Measurements from ENCODE around the gene GNS.
"Not testable (repeated sequence)": the region's sequence is repeated elsewhere in the genome, so short reads cannot be mapped to it uniquely, and the experiment has no call there.

The GNS gene

DNA sequence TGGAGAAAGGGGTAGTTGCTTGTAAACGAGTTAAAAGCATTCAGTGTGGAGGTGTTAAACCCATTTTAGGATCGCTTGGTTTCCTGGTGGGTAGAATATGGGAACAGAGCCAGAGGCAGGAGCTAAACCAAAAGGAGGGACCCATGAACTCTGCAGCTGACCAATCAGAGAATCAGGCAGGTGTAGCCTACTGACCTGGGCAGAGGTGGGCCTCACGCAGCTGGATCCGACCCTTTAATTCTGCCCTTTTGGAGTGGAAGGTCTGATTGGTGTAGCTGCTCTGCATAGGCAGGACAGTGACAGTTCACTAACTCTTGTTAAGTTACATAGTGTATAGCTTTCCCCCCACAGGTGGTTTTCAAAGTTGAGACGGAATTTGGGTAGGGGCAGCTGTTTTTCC, 63.7 kb downstream of the GNS start:
- DNase-seq (ENCODE audit: low read depth) = no peak

DNA sequence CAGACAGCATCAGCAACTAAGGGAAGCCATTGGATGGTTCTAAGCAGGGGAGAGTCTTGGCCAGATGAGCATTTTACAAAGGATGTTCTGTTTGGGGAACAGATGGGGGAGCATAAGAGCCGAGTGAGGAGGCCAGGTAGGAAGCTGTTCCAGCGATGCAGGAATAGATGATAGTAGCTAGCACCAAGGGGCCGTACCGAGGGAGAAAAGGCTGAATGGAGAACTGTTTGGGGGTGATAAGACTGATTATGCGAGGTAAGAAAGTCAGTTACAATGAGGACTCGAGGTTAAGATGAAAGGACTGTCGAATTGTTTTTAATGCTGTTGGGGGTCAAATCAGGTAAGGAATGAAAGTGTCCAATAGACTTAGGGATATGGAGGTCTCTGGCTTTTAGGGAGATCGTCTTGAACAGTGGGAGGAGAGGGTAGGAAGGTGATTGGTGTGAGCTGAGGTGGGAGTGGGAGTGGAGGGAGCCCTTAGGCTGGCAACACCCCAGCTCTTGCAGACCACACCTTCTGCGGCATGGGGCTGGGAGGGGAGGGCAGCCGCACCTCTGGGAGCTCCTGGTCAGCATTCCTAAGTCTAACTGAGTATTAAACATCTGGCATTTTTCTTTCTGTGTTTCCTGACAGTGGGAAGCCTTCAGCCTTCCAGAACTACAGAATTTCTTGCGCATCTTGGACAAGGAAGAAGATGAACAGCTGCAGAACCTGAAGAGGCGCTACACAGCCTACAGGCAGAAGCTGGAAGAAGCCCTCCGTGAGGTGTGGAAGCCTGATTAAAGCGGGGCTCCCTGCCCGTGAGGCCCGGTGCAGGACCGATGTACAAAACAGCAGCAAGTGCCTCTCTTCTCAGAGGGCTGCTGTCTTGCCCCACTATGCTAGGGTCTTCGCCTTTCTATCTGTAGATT, 64.8 kb downstream of the GNS start:
- no peak for DNase-seq (ENCODE audit: low read depth)

DNA sequence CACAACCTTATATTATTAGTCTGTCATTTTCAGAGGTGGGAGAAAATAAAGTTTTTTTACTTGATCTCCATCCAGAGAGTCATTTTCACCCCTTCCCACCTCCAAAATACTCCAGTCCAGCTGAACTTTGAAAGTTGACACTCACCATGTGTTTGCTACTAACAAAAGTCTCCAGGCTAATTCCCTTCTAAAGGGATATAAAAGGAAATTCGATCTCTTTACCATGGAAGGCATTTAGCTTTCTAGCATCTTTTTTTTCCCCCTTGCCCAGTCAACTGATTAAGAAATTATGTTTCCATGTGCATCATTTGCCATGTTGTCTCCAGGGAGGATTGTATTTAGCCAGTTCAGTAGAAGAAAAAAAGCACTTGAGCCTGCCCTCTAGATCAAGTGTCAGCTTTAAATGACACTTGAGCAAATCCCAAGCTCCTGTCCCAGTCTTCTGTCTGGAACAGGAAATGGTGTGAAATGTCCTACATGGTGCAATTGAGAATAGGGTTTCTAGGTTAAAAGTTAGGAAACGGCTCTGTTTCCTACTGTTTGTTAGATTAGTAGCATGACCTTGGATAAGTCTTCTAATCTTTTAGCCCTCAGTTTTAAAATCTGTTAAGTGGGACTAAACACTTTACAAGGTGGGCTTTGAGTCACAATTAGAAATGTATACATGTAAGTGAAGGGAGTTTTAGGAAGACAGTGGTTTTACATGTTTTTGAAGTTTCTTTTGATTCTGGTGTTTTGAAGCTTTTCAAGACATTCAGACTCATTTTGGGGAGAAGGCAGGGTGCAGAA, 67.2 kb downstream of the GNS start:
- no peak for DNase-seq (ENCODE audit: low read depth)

DNA sequence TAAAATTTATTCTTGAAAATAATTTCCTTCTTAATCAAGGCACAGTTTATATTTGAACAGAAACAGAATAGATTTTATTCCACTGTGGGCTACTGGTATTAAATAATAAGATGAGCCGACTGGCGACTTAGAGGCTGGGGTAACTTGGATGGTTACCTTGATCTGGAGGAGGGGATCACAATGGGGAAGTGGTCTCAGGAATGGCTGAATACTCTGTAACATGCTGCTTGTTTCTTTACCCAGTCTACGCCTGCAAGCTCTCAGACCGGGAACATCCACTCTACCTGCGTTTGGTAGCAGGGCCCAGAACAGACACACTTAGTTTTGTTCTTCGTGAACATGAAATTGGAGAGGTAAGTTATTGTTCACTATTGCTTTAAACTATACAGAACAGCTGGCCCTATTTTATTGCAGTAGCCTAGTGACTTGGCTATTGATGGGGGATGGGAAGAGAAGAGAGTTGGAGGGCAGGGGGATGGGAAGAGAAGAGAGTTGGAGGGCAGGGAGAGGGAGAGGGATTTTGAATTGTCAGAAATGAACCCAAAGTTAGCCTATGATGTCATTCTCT, 67.9 kb downstream of the GNS start:
- no peak for DNase-seq (ENCODE audit: low read depth)

DNA sequence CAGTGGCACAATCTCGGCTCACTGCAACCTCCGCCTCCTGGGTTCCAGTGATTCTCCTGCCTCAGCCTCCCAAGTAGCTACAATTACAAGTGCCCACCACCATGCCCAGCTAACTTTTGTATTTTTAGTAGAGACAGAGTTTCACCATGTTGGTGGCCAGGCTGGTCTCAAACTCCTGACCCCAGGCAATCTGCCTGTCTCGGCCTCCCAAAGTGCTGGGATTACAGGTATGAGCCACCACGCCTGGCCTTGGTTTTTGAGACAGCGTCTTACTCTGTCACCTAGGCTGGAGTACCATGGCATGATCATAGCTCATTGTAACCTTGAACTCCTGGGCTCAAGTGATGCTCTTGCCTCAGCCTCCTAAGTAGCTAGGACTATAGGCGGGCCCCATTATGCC, 69.0 kb downstream of the GNS start:
- DNase-seq (ENCODE audit: low read depth) = not testable (repeated sequence)

DNA sequence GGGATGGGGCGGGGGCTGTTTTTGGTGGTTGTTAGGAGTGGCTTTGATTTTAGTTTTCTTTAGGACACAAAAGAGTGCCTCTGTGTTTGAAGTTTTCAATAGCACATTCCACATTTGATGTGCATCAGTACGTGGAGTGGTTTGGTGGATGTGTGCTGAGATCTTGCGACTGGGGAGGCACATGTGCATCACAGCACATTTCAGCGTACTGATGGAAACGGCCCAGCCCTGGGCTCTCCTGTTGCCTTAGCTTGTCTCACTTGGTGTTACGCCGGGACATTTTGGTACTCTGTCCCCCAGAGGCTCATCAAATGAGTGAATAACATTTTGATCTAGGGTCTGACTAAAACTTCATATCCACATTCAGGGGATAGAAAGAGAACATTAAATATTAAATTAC, 70.5 kb downstream of the GNS start:
- no peak for DNase-seq (ENCODE audit: low read depth)

DNA sequence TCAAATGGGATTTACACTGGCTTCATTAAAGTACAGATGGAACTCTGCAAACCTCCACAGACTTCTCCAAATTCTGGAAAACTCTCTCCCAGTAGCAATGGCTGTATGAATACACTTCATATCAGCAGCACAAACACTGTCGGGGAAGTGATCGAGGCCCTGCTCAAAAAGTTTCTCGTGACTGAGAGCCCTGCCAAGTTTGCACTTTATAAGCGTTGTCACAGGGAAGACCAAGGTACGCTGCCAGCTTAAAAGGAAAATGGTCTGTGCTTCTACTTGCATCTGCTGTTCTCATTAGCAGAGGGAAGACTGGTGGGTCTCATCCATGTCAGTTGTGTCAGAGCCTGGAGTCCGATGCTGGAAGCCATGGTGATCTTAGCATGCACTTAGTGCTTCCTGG, 71.0 kb downstream of the GNS start:
- no peak for DNase-seq (ENCODE audit: low read depth)

DNA sequence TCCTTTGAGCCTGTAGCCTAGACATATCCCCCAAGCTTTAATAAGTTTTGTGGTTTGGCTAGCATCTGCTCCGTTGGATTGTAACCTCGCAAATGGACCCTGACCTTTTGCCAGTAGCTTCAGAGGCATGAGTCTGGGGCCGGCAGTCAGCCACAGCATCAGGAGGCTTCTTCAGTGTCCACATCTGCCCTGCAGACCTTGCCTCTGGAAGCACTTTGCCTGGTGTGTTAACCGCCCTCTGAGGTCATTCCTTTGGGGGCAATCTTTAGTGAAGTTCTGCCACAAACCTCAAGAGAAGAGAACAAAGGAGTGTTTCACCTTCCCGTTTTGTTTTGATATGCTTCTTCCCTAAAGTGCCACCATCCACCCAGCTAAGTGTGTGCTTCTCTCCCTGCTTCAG, 71.4 kb downstream of the GNS start:
- no peak for DNase-seq (ENCODE audit: low read depth)

DNA sequence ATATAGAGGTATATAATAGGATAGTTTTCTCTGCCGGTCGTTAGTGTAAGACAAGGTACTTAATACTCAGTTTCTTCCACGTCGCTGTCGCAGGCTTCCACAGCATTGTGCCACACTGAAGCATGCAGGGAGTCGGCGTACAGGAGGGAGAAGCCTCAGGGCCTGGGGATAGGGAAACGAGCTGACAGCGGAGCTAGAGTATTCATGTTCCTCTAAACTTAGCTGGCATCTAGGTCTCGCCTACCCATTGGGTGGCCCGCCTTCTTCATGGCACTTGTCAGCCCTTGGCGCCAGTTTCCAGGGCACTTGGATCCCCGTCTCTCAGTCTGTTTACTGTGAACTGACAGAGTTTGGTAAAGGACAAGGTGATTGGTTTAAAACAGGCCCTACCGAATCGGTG, 73.6 kb downstream of the GNS start:
- no peak for DNase-seq (ENCODE audit: low read depth)

DNA sequence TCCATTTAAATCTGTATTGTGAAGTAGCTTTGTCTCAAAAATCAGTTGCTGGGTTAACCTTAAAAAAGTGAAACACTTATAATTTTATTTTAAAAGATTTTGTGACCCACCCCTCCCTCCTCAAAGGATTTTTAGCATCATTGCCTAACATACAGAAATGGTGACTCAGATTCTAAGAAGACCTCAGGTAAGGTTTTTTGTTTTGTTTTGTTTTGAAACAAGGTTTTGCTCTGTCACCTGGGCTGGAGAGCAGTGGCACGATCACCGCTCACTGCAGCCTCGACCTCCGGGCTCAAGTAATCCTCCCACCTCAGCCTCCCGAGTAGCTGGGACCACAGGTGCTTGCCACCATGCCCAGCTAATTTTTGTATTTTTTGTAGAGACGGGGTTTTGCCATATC, 74.2 kb downstream of the GNS start:
- no peak for DNase-seq (ENCODE audit: low read depth)

DNA sequence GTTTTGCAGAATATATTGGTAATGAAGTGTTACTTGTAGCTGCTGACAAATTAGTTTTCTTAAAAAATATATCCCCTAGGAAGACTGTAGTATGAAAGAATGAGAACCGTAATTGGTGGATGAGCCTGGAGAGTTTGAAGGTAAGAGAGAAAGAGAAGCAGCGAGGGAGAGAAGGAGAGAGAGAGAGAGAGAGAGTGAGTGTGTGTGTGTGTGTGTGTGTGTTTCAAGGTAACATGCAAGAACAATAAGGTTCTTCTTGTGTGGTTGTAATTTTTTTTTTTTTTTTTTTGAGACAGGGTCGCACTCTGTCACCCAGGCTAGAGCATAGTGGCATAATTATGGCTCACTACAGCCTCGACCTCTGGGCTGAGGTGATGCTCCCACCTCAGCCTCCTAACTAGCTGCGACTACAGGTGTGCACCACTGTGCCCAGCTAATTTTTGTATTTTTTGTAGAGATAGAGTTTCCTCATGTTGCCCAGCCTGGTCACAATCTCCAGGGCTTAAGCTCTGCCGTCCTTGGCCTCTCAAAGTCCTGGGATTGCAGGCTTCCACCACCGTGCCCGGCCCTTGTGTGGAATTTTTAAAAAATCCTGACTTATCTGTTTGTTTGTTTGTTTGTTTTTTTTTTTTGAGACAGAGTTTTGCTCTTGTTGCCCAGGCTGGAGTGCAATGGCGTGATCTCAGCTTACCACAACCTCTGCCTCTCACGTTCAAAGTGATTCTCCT, 75.2 kb downstream of the GNS start:
- no peak for DNase-seq (ENCODE audit: low read depth)

DNA sequence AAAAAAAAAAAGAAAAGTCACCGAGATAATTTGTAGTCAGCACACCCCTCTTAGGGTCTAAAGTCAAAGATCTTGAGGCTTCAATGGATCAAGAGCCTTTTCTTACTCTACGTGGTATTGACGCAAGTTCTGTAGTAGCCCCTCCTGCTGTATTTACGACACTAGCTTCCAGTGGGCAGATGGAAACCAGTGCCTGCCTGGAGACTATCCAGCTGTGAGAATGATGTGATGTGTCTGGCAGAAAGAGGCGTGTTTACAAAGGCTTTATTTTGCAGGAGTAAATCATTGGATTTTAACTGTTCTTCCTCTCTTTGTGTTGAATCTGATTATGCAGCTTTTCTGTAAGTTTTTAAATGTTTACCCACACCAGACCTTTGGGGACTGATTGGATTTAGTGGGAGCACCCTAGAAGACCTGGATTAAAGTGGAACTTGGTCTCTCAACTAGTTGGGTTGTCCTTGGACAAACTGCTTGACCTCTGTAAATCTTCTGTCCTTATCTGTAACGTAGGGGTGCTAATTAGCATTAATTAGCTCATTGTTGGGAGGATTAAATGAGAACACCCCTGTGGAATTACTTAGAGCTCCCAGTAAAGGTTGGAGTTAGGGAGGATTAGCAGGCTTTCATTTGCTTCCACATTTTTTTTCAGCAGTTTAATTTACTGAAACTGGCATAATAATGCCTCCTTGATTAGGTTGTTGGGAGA, 76.5 kb downstream of the GNS start:
- DNase-seq (ENCODE audit: low read depth) = no peak

DNA sequence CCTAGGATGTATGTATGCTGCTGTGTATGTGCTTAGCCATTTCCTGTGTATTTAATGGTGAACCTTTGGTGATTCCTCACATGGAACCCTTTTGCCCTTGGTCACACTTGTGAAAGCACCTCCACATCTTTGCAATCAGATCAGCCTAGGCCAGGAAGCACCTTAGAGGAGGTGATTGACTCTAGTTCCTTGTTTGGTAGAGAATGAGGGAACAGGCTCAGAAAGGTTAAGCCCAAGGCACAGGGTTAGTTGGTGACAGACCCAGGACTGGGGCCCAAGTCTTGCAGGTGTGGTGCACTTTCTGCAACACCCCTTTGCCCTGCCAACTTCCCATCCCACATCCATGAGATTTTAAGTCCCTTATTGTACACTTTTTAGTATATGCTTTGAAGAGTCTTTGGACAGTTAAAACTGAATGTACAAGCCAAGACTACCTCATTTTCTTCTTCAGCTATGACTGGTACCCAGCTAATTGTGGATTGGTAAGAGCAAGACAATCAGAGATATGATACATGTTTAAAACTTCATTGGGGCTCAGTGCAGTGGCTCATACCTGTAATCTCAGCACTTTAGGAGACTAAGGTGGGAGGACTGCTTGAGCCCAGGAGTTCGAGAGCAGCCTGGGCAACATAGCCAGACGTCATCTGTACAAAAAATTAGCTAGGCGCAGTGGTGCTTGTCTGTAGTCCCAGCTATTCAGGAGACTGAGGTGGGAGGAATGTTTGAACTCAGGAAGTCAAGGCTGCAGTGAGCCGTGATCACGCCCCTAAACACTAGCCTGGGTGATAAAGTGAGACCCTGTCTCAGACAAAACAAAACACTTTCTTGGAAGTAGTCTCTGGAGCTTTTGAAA, 77.8 kb downstream of the GNS start:
- no peak for DNase-seq (ENCODE audit: low read depth)

DNA sequence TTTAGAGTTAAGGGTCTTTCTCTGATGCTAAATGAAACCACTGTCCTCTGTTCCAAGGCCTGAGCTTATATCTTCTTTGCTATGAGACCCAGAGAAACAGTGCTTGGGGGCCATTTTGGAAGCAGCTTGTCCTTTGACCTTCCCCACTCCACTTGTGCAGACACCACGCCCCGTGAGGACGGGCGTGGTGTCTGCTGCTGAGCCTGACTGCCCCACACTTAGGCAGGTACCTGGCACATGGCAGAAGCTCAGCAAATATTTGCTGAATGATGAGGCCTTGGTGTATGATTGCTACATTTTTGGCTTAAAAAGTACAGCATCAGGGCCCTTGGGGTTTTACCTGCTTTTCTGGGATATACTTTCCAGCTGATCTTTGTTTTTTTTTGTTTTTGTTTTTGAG, 79.0 kb downstream of the GNS start:
- DNase-seq (ENCODE audit: low read depth) = no peak

DNA sequence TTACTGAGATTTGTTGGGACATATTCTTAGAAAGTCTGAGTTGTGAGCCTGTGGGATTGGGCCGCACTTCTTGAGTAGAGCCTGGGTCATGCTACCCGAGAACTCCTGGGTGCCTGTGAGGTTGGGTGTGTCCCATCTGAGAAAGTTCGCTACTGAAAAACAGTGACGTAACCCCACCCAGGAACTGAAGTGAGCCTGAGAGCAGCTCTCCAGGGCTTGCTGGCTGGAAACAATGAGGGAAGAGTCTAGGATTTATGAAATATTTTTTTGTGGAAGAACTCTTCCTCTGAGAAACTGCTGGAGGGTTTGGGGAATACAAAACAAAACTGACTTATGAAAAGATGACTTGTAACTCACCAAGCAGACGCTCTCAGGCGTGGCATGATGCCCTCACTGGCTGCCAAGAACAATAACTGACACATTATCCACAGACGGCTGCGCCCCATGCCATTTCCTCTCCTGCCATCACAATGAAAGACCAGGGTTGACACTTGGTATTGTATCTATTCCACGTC, 79.7 kb downstream of the GNS start:
- DNase-seq (ENCODE audit: low read depth) = no peak

DNA sequence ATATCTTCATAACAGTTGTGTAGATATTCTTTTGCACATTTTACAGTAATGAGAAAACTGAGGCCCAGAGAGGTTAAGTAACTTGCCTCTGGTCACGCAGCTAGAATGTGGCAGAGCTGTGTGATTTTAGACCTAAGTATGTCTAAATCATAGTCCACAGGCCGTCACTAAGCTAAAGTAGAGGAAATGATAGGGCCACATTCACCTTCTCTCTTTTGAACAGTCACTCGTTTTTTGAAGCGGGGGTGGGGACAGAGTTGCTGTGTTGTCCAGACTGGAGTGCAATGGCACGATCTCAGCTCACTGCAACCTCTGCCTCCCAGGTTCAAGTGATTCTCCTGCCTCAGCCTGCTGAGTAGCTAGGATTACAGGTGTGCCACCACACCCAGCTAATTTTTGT, 80.4 kb downstream of the GNS start:
- DNase-seq (ENCODE audit: low read depth) = no peak

DNA sequence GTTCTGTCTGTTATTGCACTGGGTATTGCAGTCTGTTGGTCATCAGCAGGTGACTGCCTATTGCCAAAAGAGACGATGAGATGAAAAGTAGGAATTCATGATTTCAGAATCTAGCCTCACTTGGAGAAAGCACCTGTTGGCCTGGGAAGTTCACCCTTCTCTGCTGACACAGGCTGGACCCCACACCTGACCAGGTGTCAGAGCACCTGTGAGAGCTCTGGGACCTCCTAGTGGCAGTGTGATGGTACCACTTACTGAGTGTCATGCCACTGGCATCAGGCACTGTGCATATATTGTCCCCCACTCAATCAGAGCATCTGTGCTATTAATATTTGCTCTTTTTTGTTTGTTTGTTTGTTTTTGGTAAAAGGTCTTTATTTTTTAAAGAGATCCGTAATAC, 81.0 kb downstream of the GNS start:
- no peak for DNase-seq (ENCODE audit: low read depth)

DNA sequence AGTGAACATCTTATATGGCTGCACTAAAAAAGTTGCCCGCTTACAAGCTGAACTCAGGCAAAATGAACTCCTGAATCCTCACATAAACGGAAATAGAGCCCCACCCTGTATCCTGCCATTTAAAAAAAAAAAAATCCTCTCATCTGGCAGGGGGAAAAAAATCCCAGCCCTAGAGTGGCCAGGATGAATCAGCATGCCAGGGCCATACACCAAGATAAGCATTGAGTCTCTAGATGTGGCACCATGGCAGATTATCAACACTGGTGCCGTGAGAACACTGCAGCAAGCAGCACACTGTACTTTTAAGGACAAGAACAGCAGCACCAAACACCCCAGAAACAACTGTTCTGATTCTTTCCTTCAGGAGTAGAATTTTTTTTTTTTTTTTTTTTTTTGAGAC, 83.4 kb downstream of the GNS start:
- no peak for DNase-seq (ENCODE audit: low read depth)

DNA sequence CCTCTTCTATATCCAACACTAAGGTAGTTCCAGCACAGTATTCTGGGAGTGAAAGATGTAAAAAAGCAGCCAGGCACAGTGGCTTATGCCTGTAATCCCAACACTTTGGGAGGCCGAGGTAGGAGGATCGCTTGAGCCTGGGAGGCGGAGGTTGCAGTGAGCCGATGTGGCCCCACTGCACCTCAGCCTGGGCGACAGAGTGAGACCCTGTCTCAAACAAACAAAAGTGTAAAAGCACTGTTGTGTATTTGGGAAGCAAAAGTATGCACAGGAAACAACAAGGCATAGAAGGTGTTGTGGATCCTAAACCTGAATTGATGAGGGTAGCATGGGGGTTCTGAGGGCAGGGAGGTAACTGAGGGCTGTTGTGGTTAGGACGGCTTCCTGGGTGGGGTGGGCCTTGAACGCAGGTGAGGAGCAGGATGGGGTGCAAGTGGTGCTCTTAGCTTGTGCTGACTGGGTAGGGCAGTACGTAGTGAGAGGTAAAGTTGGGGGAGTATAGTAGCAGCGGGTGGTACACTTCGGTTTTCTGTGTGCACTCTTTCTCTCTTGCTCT, 84.8 kb downstream of the GNS start:
- DNase-seq (ENCODE audit: low read depth) = no peak

DNA sequence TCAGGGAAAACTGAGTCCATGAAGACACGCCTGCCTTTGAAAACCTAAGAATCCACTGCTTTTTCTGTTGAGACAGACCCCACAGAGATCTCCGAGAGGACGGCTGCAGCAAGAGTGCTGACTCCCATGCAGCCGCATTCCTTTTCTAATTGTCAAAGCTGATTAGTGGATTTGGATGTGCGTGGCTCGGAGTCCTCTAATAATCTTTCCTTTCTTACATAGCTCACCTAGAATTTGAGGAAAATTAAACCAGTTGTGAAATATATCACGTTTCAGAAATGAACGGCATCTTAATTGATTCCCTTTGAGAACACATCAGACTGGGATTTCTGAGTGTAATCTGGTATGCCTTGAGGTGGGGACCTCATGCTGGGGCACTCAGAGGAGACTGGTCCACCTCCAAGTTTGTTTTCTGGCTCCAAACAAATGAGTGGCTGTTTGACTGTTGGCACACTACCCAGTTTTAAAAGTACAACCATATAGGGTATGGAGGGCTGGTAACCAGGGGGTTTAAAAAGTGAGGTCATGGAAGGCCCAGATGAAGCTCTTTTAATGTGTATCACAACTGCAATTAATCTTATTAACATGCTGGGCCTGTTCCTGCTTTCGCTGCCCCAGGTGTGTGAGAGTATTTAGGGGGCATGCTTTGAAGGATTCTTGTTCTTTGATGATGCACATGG, 85.6 kb downstream of the GNS start:
- DNase-seq (ENCODE audit: low read depth) = no peak

Measured in stimulated activated CD8-positive, alpha-beta memory T cell treated with anti-CD3 and anti-CD28 coated beads, Interleukin-4, amount 100 ng/mL, for 24 hours (primary cell).